ENCODE results near the gene LLGL1. TPM values are rescaled to one million over a fixed set of nuclear protein-coding genes. Genes with fewer than 3 reads are reported as not detected.

LLGL1 gene
- polyA plus RNA-seq, 3 donors, result 0.52 to 10.8 (median 0.76) TPM

- Histone ChIP-seq H4K20me1 (ENCODE audit: insufficient read depth, low read length) (no peaks in the 10 kb centered on the region), H3K27me3 (ENCODE audit: control insufficient read depth in 2 of 2, insufficient read depth in 2 of 2, low read length in 2 of 2) (no peaks in the 10 kb centered on the region), H3K9me3 (replicated peaks in 1 of 2; ENCODE audit: control insufficient read depth in 1 of 2, insufficient read depth in 1 of 2, low read length in 2 of 2) (no peaks in the 10 kb centered on the region), H3K4me2 (replicated peaks; ENCODE audit: extremely low read depth, low read length, poor library complexity, severe bottlenecking) (no peak overlapping the region), H2AFZ (ENCODE audit: insufficient read depth, low read depth, low read length, poor library complexity, severe bottlenecking) (no peak overlapping the region), H3K79me2 (ENCODE audit: insufficient read depth, low read length) (peaks cover 20% of the 10 kb centered on the region), H3K4me3 (replicated peaks in 1 of 3; ENCODE audit: low read depth in 2 of 3, low read length in 3 of 3) (no peak overlapping the region), H3K9ac (ENCODE audit: insufficient read depth, low read length, poor library complexity, severe bottlenecking) (no peak overlapping the region), H3K27ac (ENCODE audit: low read depth in 1 of 2, low read length in 2 of 2) (peak overlapping the region in 1 of 2 donors; percentile 37), H3K36me3 (replicated peaks in 1 of 2; ENCODE audit: control insufficient read depth in 1 of 2, insufficient read depth in 2 of 2, low read length in 2 of 2) (peaks cover 64 to 83% of the 10 kb centered on the region in 2 donors), H3K4me1 (ENCODE audit: control insufficient read depth in 1 of 2, insufficient read depth in 2 of 2, low read length in 2 of 2) (peaks cover 9 to 13% of the 10 kb centered on the region in 2 donors)
- no peaks in the 10 kb centered on the region for H3K9me3 Mint-ChIP-seq
- peaks cover 12% of the 10 kb centered on the region for H3K4me1 Mint-ChIP-seq
- no peak overlapping the region for H3K4me3 Mint-ChIP-seq
- DNase-seq, result no peak
- H3K36me3 Mint-ChIP-seq, result peaks cover 69 to 88% of the 10 kb centered on the region in 2 donors
- H3K27me3 Mint-ChIP-seq (ENCODE audit: low read depth in 3 of 3), result no peaks in the 10 kb centered on the region
- no peak for TF ChIP-seq CTCF (IDR thresholded peaks at IDR 0.05)
- H3K27ac Mint-ChIP-seq, result peak overlapping the region in 6 of 7 donors; percentile 37 to 88 (median 60)
- 81% methylated on average over 2 of the region's 15 CpGs for WGBS (ENCODE audit: insufficient coverage)
- intact Hi-C loops (cut with micrococcal nuclease), result no loop called here
Observed at GRCh38 chr17:18291718-18292540, 66.5 kb downstream of the LLGL1 start.

Other genes with a start within 250 kb of the LLGL1 start
- gene ATPAF2, start 186.5 kb upstream of the LLGL1 start, polyA plus RNA-seq, result 10 to 100 TPM; 41.3 to 50.8 (median 44.9) TPM
- 1 to 10 TPM; 4.1 to 6.0 (median 4.4) TPM for gene GID4, start 186.2 kb upstream of the LLGL1 start, polyA plus RNA-seq
- 10 to 100 TPM; 26.9 to 36.1 (median 32.0) TPM for gene DRG2, start 137.7 kb upstream of the LLGL1 start, polyA plus RNA-seq
- 1 to 10 TPM in 1 of 3 donors, under 1 TPM in 2; 0.31 to 4.4 (median 0.56) TPM for gene MYO15A, start 116.9 kb upstream of the LLGL1 start, polyA plus RNA-seq
- 10 to 100 TPM; 50.4 to 79.1 (median 78.9) TPM for gene ALKBH5, start 41.8 kb upstream of the LLGL1 start, polyA plus RNA-seq
- 100 to 1,000 TPM; 145 to 724 (median 227) TPM for gene FLII, start 33.1 kb downstream of the LLGL1 start, polyA plus RNA-seq
- 1 to 10 TPM; 3.5 to 6.1 (median 4.9) TPM for gene MIEF2, start 35.0 kb downstream of the LLGL1 start, polyA plus RNA-seq
- gene TOP3A, start 89.4 kb downstream of the LLGL1 start, polyA plus RNA-seq, result 10 to 100 TPM; 15.2 to 25.6 (median 22.3) TPM
- 10 to 100 TPM in 1 of 3 donors, 1 to 10 TPM in 2; 2.4 to 24.4 (median 5.3) TPM for gene SMCR8, start 89.7 kb downstream of the LLGL1 start, polyA plus RNA-seq
- 10 to 100 TPM in 2 of 3 donors, 1 to 10 TPM in 1; 4.2 to 17.9 (median 16.6) TPM for gene SHMT1, start 137.9 kb downstream of the LLGL1 start, polyA plus RNA-seq
- not detected for gene EVPLL, start 152.1 kb downstream of the LLGL1 start, polyA plus RNA-seq